Kidney (tissue), 14 donors: ENCODE measurements around the gene BRD1. TPM values are rescaled to one million over a fixed set of nuclear protein-coding genes. Genes with fewer than 3 reads are reported as not detected.

Experiments
- DNase-seq, 5 donors: peaks; one replicate each; pipeline ENCODE4 v3.0.0-alpha.2; 2013 to 2020
- FAIRE-seq: peaks from 2 replicates; lab custom pipeline; 2012; peaks lifted over from hg19 to GRCh38; lab: Jason Lieb, UNC
- H3K27ac ChIP-seq, 2 donors: one replicate each; pipeline ENCODE4 v1.7.0; 2013; ENCODE audit warnings: low read depth in 2 of 2, low read length in 2 of 2, inconsistent platforms in 1 of 2
- H3K27me3 ChIP-seq: one replicate; pipeline ENCODE4 v1.7.1; 2013; ENCODE audit warnings: low read length, inconsistent platforms; ENCODE audit not compliant: control insufficient read depth, insufficient read depth
- H3K36me3 ChIP-seq, 3 donors: one replicate each; pipeline versions ENCODE4 v1.7.0 to v1.7.1; 2013; ENCODE audit warnings: low read length in 3 of 3, control low read depth in 1 of 3, inconsistent platforms in 1 of 3; ENCODE audit not compliant: insufficient read depth in 3 of 3, control insufficient read depth in 2 of 3
- H3K4me1 ChIP-seq, 3 donors: one replicate each; pipeline versions ENCODE4 v1.7.0 to v1.7.1; 2013; ENCODE audit warnings: low read length in 3 of 3, inconsistent platforms in 1 of 3, low read depth in 1 of 3; ENCODE audit not compliant: control insufficient read depth in 2 of 3, insufficient read depth in 2 of 3
- H3K4me3 ChIP-seq, 3 donors: one replicate each; pipeline versions ENCODE4 v1.7.0 to v1.8.1; 2013; ENCODE audit warnings: low read length in 3 of 3, control low read depth in 1 of 3, inconsistent platforms in 1 of 3
- H3K9ac ChIP-seq, 3 donors: one replicate each; pipeline versions ENCODE4 v1.7.0 to v1.7.1; 2013; ENCODE audit warnings: low read length in 3 of 3, control low read depth in 1 of 3, inconsistent platforms in 1 of 3
- H3K9me3 ChIP-seq, 3 donors: one replicate each; pipeline versions ENCODE4 v1.7.0 to v1.7.1; 2013; ENCODE audit warnings: low read length in 3 of 3, control low read depth in 1 of 3, inconsistent platforms in 1 of 3; ENCODE audit not compliant: control insufficient read depth in 2 of 3, insufficient read depth in 1 of 3
- intact Hi-C: fragments of 100-400 bp; cut with DNase I; formaldehyde crosslinking; loops from one replicate; pipeline ENCODE4 v1.11.1; 2022
- polyA plus RNA-seq: library from polyadenylated mRNA; stranded (reverse); fragments of 350-450 nt; fragmentation: Illumina TruSeq; extraction: RNeasy Lipid Tissue Mini Kit (QIAGEN cat#74804); gene quantifications from one replicate; pipeline ENCODE4 v1.2.3, GENCODE V29; 2014; ENCODE audit warnings: low read depth, low replicate concordance; ENCODE audit not compliant: insufficient read depth
- total RNA-seq: library from RNA; stranded (reverse); fragmentation: NEBNext Ultra II Directional; extraction: Animal tissue kit (Norgen Biotek cat#: 25700); gene quantifications from one replicate; pipeline ENCODE4 v1.2.1, GENCODE V29; 2021
- TF ChIP-seq, protein P1 (sequence below): IDR thresholded peaks from 3 replicates; pipeline ENCODE4 v1.5.1; 2012; ENCODE audit warnings: mild to moderate bottlenecking, moderate library complexity, borderline replicate concordance; ENCODE audit not compliant: insufficient read depth; ENCODE audit errors: extremely low read depth
- donor health status: control.
- donor health status: control.
- donor health status: control.
- donor health status: control.
- donor health status: control.
- donor health status: DM: yes; HTN: yes; CAD: no.
- donor health status: Normal renal cell carcinoma (clear cell type).

The BRD1 gene
- total and polyA plus RNA-seq, 2 donors from 2014 or later, result 8.1 to 40.5 TPM

GRCh38 chr22:49817359-49817758 lies 10.3 kb downstream of the BRD1 start:
- H3K4me1 ChIP-seq, result peaks cover 0 to 8% (median 6%) of the 10 kb centered on the region in 3 donors
- no peak overlapping the region for H3K9ac ChIP-seq
- no peak overlapping the region for H3K27ac ChIP-seq
- DNase-seq, result no peak
- H3K27me3 ChIP-seq, result no peaks in the 10 kb centered on the region
- TF ChIP-seq, protein P1, sequence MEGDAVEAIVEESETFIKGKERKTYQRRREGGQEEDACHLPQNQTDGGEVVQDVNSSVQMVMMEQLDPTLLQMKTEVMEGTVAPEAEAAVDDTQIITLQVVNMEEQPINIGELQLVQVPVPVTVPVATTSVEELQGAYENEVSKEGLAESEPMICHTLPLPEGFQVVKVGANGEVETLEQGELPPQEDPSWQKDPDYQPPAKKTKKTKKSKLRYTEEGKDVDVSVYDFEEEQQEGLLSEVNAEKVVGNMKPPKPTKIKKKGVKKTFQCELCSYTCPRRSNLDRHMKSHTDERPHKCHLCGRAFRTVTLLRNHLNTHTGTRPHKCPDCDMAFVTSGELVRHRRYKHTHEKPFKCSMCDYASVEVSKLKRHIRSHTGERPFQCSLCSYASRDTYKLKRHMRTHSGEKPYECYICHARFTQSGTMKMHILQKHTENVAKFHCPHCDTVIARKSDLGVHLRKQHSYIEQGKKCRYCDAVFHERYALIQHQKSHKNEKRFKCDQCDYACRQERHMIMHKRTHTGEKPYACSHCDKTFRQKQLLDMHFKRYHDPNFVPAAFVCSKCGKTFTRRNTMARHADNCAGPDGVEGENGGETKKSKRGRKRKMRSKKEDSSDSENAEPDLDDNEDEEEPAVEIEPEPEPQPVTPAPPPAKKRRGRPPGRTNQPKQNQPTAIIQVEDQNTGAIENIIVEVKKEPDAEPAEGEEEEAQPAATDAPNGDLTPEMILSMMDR, result no peak
- no peaks in the 10 kb centered on the region for H3K9me3 ChIP-seq
- no peak for FAIRE-seq
- H3K4me3 ChIP-seq, result no peak overlapping the region
- H3K36me3 ChIP-seq, result peaks cover 4 to 30% (median 6%) of the 10 kb centered on the region in 3 donors
- intact Hi-C loops, result no loop called here

GRCh38 chr22:49815641-49816091 lies 12.0 kb downstream of the BRD1 start:
- DNase-seq (peak in 1 of 5 donors; percentile 84), FAIRE-seq (no peak)
- TF ChIP-seq, protein P1, result no peak
- Histone ChIP-seq H3K27me3 (no peaks in the 10 kb centered on the region), H3K9me3 (no peaks in the 10 kb centered on the region), H3K4me1 (peaks cover 0 to 10% (median 6%) of the 10 kb centered on the region in 3 donors), H3K4me3 (no peak overlapping the region), H3K27ac (no peak overlapping the region), H3K36me3 (peaks cover 4 to 28% (median 4%) of the 10 kb centered on the region in 3 donors), H3K9ac (no peak overlapping the region)
- intact Hi-C loops, result no loop called here

GRCh38 chr22:49814856-49815255 lies 12.8 kb downstream of the BRD1 start:
- H3K27me3 ChIP-seq, result no peaks in the 10 kb centered on the region
- TF ChIP-seq, protein P1, result no peak
- H3K36me3 ChIP-seq, result peaks cover 0 to 26% (median 4%) of the 10 kb centered on the region in 3 donors
- H3K4me3 ChIP-seq, result no peak overlapping the region
- H3K9ac ChIP-seq, result no peak overlapping the region
- H3K9me3 ChIP-seq, result no peaks in the 10 kb centered on the region
- intact Hi-C loops, result no loop called here
- no peak for FAIRE-seq
- DNase-seq, result no peak
- peaks cover 0 to 12% (median 6%) of the 10 kb centered on the region in 3 donors for H3K4me1 ChIP-seq
- H3K27ac ChIP-seq, result no peak overlapping the region
